ENCODE results near the gene ARHGEF17. TPM values are rescaled to one million over a fixed set of nuclear protein-coding genes. Genes with fewer than 3 reads are reported as not detected.

ARHGEF17 gene
- total and polyA plus RNA-seq, 2 of the 13 experiments (the other 11 are each of a cell fraction or from before 2014, with no cell fraction given): 10.7 to 28.8 TPM

DNA sequence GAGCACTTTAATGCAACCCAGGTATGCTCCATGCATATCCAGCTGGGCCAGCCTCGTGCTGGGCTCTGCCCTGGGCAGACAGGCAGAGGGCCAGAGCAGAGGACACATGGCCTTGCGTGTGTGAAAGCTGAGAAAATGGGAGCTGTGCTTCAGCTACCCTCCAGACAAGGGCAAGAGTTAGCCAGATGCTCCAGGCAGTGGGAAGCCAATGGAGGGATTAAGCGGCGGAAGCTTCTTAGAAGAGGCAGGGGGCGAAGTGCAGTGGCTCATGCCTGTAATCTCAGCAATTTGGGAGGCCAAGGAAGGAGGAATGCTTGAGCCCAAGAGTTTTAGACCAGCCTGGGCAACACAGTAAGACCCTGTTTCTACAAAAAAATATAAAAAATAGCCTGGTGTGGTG, 9.8 kb upstream of the ARHGEF17 start:
- POLR2A ChIA-PET: interaction anchor here (1.0 to 1.1 kb wide), 2 partner anchors 9 to 26 kb away, joined by 3 to 5 read pairs; no protein-coding TSS in a partner anchor
- intact Hi-C loops (cut with micrococcal nuclease; ENCODE audit: unreplicated experiment): no loop called here

More for the DNA sequence above, 9.8 kb upstream of the ARHGEF17 start:
- Histone ChIP-seq H2AFZ (ENCODE audit: low read length) (no peak overlapping the region), H3K27ac (ENCODE audit: extremely low read length, insufficient read depth, low read length) (no peak overlapping the region), H3K9ac (ENCODE audit: insufficient read depth, low read depth, low read length) (no peak overlapping the region), H3K4me3 (replicated peaks in 1 of 3; ENCODE audit: insufficient read depth in 1 of 3, low read depth in 2 of 3, low read length in 3 of 3) (no peak overlapping the region), H3K27me3 (ENCODE audit: control insufficient read depth in 1 of 2, insufficient read depth in 2 of 2, low read length in 2 of 2) (peaks cover 8 to 37% of the 10 kb centered on the region in 2 experiments; a peak in 3 of 5 replicates), H3K4me1 (ENCODE audit: insufficient read depth, low read length) (no peaks in the 10 kb centered on the region), H3K4me2 (ENCODE audit: low read depth, low read length) (no peak overlapping the region), H3K36me3 (replicated peaks in 1 of 2; ENCODE audit: control insufficient read depth in 1 of 2, insufficient read depth in 2 of 2, low read length in 2 of 2) (no peaks in the 10 kb centered on the region), H3K79me2 (ENCODE audit: insufficient read depth, low read length) (no peaks in the 10 kb centered on the region), H3K9me3 (ENCODE audit: low read length) (no peaks in the 10 kb centered on the region), H4K20me1 (ENCODE audit: insufficient read depth, low read length) (no peaks in the 10 kb centered on the region)
- DNase-seq (ENCODE audit: low spot score) (no peak), ATAC-seq (no peak), FAIRE-seq (no peak)
- no TSS peak for BruUV-seq (replicated peaks)
- TF ChIP-seq, protein P1, sequence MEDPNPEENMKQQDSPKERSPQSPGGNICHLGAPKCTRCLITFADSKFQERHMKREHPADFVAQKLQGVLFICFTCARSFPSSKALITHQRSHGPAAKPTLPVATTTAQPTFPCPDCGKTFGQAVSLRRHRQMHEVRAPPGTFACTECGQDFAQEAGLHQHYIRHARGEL (CRISPR knock-in tag; IDR thresholded peaks at IDR 0.05): no peak
- no peak for TF ChIP-seq ZNF124 (CRISPR knock-in tag; IDR thresholded peaks at IDR 0.05)
- TF ChIP-seq IRF2 (CRISPR knock-in tag; IDR thresholded peaks at IDR 0.05): no peak
- TF ChIP-seq AHR (CRISPR knock-in tag; IDR thresholded peaks at IDR 0.05): no peak
- no peak for TF ChIP-seq THYN1 (CRISPR knock-in tag; IDR thresholded peaks at IDR 0.05; ENCODE audit: borderline replicate concordance, low read depth)
- TF ChIP-seq ISX (CRISPR knock-in tag; conservative IDR thresholded peaks at IDR 0.05): no peak
- no peak for TF ChIP-seq FOXO1 (CRISPR knock-in tag; IDR thresholded peaks at IDR 0.05)
- TF ChIP-seq, protein P2, sequence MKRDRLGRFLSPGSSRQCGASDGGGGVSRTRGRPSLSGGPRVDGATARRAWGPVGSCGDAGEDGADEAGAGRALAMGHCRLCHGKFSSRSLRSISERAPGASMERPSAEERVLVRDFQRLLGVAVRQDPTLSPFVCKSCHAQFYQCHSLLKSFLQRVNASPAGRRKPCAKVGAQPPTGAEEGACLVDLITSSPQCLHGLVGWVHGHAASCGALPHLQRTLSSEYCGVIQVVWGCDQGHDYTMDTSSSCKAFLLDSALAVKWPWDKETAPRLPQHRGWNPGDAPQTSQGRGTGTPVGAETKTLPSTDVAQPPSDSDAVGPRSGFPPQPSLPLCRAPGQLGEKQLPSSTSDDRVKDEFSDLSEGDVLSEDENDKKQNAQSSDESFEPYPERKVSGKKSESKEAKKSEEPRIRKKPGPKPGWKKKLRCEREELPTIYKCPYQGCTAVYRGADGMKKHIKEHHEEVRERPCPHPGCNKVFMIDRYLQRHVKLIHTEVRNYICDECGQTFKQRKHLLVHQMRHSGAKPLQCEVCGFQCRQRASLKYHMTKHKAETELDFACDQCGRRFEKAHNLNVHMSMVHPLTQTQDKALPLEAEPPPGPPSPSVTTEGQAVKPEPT (CRISPR knock-in tag; IDR thresholded peaks at IDR 0.05; ENCODE audit: low read depth): no peak
- no peak for TF ChIP-seq REL (CRISPR knock-in tag; conservative IDR thresholded peaks at IDR 0.05)
- TF ChIP-seq, protein P3, sequence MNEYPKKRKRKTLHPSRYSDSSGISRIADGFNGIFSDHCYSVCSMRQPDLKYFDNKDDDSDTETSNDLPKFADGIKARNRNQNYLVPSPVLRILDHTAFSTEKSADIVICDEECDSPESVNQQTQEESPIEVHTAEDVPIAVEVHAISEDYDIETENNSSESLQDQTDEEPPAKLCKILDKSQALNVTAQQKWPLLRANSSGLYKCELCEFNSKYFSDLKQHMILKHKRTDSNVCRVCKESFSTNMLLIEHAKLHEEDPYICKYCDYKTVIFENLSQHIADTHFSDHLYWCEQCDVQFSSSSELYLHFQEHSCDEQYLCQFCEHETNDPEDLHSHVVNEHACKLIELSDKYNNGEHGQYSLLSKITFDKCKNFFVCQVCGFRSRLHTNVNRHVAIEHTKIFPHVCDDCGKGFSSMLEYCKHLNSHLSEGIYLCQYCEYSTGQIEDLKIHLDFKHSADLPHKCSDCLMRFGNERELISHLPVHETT (CRISPR knock-in tag; conservative IDR thresholded peaks at IDR 0.05): no peak
- TF ChIP-seq, protein P4, sequence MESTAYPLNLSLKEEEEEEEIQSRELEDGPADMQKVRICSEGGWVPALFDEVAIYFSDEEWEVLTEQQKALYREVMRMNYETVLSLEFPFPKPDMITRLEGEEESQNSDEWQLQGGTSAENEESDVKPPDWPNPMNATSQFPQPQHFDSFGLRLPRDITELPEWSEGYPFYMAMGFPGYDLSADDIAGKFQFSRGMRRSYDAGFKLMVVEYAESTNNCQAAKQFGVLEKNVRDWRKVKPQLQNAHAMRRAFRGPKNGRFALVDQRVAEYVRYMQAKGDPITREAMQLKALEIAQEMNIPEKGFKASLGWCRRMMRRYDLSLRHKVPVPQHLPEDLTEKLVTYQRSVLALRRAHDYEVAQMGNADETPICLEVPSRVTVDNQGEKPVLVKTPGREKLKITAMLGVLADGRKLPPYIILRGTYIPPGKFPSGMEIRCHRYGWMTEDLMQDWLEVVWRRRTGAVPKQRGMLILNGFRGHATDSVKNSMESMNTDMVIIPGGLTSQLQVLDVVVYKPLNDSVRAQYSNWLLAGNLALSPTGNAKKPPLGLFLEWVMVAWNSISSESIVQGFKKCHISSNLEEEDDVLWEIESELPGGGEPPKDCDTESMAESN (CRISPR knock-in tag; conservative IDR thresholded peaks at IDR 0.05): no peak
- no peak for TF ChIP-seq KDM5A (IDR thresholded peaks at IDR 0.05; ENCODE audit: borderline replicate concordance, low read length)
- no peak for TF ChIP-seq GATAD1 (CRISPR knock-in tag; IDR thresholded peaks at IDR 0.05)
- TF ChIP-seq REPIN1 (CRISPR knock-in tag; IDR thresholded peaks at IDR 0.05; ENCODE audit: borderline replicate concordance, low read depth): no peak
- WGBS (ENCODE audit: low lambda C conversion rate): 56% methylated on average over 5 of the region's 5 CpGs
- in situ Hi-C loops (cut with HindIII; ENCODE audit: extremely low pct_ligation_motif_present, low pct_unique_long_range_greater_than_20kb): no loop called here
- CTCF ChIA-PET (ENCODE audit: low intra/inter-chr PET ratio, low total read pairs): no interaction called here

All from HepG2 (cell line).